H1 (cell line): Measurements from ENCODE around the gene FASTK. TPM values are rescaled to one million over a fixed set of nuclear protein-coding genes. Genes with fewer than 3 reads are reported as not detected.

ENCODE experiments used
- CTCF ChIA-PET: fragments of 300-600 bp; sonication (Branson Sonifier 250); formaldehyde crosslinking; loops from one replicate; lab custom pipeline; 2021; ENCODE audit not compliant: partially characterized antibody; lab: Charles Lee
- POLR2A ChIA-PET: fragments of 300-600 bp; sonication (Branson Sonifier 250); formaldehyde crosslinking; loops from one replicate; lab custom pipeline; 2021; ENCODE audit warnings: inconsistent platforms; ENCODE audit not compliant: partially characterized antibody; lab: Charles Lee
- DNase-seq, 2 experiments: peaks; one replicate each; pipeline versions ENCODE4 v3.0.0 to v3.0.0-alpha.2; 2010 to 2022; ENCODE audit warnings: low spot score in 2 of 2, low read depth in 1 of 2, mixed read lengths in 1 of 2
- FAIRE-seq: peaks from 2 replicates; lab custom pipeline; 2011; peaks lifted over from hg19 to GRCh38; lab: Jason Lieb, UNC
- H2AFZ ChIP-seq: 2 replicates; pipeline ENCODE4 v1.8.1; 2012; ENCODE audit warnings: low read length, inconsistent platforms
- H2AK5ac ChIP-seq: 2 replicates; pipeline ENCODE4 v1.6.1; 2013; ENCODE audit warnings: low read depth, low read length
- H2BK120ac ChIP-seq: replicated peaks from 2 replicates; pipeline ENCODE3; 2013; ENCODE audit warnings: low read depth, low read length, inconsistent platforms
- H2BK12ac ChIP-seq: 2 replicates; pipeline ENCODE4 v1.6.1; 2013; ENCODE audit warnings: low read depth, low read length
- H2BK15ac ChIP-seq: 2 replicates; pipeline ENCODE4 v1.6.1; 2013; ENCODE audit warnings: low read length
- H2BK20ac ChIP-seq: 2 replicates; pipeline ENCODE4 v1.6.1; 2013; ENCODE audit warnings: low read length
- H2BK5ac ChIP-seq: 2 replicates; pipeline ENCODE4 v1.6.1; 2013; ENCODE audit warnings: low read depth, low read length
- H3K14ac ChIP-seq: 2 replicates; pipeline ENCODE4 v1.6.1; 2013; ENCODE audit warnings: inconsistent platforms; ENCODE audit not compliant: insufficient read length
- H3K18ac ChIP-seq: 2 replicates; pipeline ENCODE4 v1.6.1; 2013; ENCODE audit warnings: low read length; ENCODE audit errors: extremely low read depth
- H3K23ac ChIP-seq: 2 replicates; pipeline ENCODE4 v1.6.1; 2013; ENCODE audit warnings: inconsistent platforms; ENCODE audit not compliant: insufficient read length
- H3K23me2 ChIP-seq: 2 replicates; pipeline ENCODE4 v1.6.1; 2013; ENCODE audit warnings: low read depth, low read length
- H3K27ac ChIP-seq: 2 replicates; pipeline ENCODE4 v1.6.1; 2011; ENCODE audit warnings: low read depth, low read length, inconsistent platforms
- H3K27me3 ChIP-seq, 4 experiments: replicated peaks in 1 of 4; 1 replicate in 1 of 4; 2 replicates in 3 of 4; pipeline versions ENCODE4 v1.6.1 to v1.8.1; 2011 to 2013; ENCODE audit warnings: low read length in 3 of 4, mild to moderate bottlenecking in 3 of 4, inconsistent platforms in 2 of 4, mixed read lengths in 2 of 4, moderate library complexity in 1 of 4; ENCODE audit not compliant: control insufficient read depth in 3 of 4, insufficient read depth in 3 of 4; ENCODE audit errors: extremely low read depth in 1 of 4
- H3K36me3 ChIP-seq, 4 experiments: 2 replicates each; pipeline versions ENCODE4 v1.6.1 to v1.8.1; 2011 to 2013; ENCODE audit warnings: mild to moderate bottlenecking in 4 of 4, low read length in 3 of 4, moderate library complexity in 2 of 4, control low read depth in 1 of 4, inconsistent platforms in 1 of 4; ENCODE audit not compliant: insufficient read depth in 4 of 4, control insufficient read depth in 2 of 4
- H3K4ac ChIP-seq: replicated peaks from 2 replicates; pipeline ENCODE3; 2013; ENCODE audit warnings: low read length, low read depth, mixed read lengths, inconsistent platforms; ENCODE audit not compliant: insufficient read length
- H3K4me1 ChIP-seq, 4 experiments: replicated peaks in 1 of 4; 1 replicate in 1 of 4; 2 replicates in 3 of 4; pipeline versions ENCODE4 v1.6.1 to v1.8.1; 2011 to 2013; ENCODE audit warnings: low read length in 3 of 4, inconsistent platforms in 2 of 4, mixed read lengths in 1 of 4; ENCODE audit not compliant: insufficient read depth in 4 of 4, control insufficient read depth in 3 of 4
- H3K4me2 ChIP-seq, 2 experiments: 2 replicates each; pipeline versions ENCODE4 v1.6.1 to v1.8.1; 2011 to 2013; ENCODE audit warnings: low read depth in 2 of 2, low read length in 2 of 2, control low read depth in 1 of 2, inconsistent platforms in 1 of 2, mild to moderate bottlenecking in 1 of 2; ENCODE audit not compliant: insufficient read depth in 1 of 2
- H3K4me3 ChIP-seq, 4 experiments: fragments of 200-600, 300-600 bp in 1 of 4; sonication (generic), shearing (Covaris generic), sonication (Bioruptor Twin) in 1 of 4; 2 replicates each; pipeline versions ENCODE4 v1.5.1 to v1.8.1; 2011 to 2016; ENCODE audit warnings: low read length in 4 of 4, low read depth in 3 of 4, control low read depth in 2 of 4, inconsistent platforms in 2 of 4, mild to moderate bottlenecking in 2 of 4, mixed read lengths in 1 of 4, moderate library complexity in 1 of 4; ENCODE audit not compliant: insufficient read depth in 2 of 4; ENCODE audit errors: extremely low read depth in 1 of 4
- H3K56ac ChIP-seq: replicated peaks from 2 replicates; pipeline ENCODE3; 2013; ENCODE audit warnings: low read depth, mild to moderate bottlenecking, mixed read lengths, low read length, inconsistent platforms; ENCODE audit not compliant: insufficient read length
- H3K79me1 ChIP-seq: 2 replicates; pipeline ENCODE4 v1.6.1; 2013; ENCODE audit warnings: low read depth, low read length, control low read depth
- H3K79me2 ChIP-seq, 2 experiments: 2 replicates each; pipeline versions ENCODE4 v1.6.1 to v1.8.1; 2012 to 2013; ENCODE audit warnings: low read length in 2 of 2, mild to moderate bottlenecking in 2 of 2, inconsistent platforms in 1 of 2; ENCODE audit not compliant: insufficient read depth in 2 of 2, control insufficient read depth in 1 of 2
- H3K9ac ChIP-seq, 4 experiments: replicated peaks in 1 of 4; 1 replicate in 1 of 4; 2 replicates in 3 of 4; pipeline versions ENCODE4 v1.6.1 to v1.8.1; 2011 to 2013; ENCODE audit warnings: low read depth in 3 of 4, low read length in 3 of 4, control low read depth in 2 of 4, mild to moderate bottlenecking in 2 of 4, moderate library complexity in 2 of 4, inconsistent platforms in 1 of 4; ENCODE audit errors: extremely low read depth in 1 of 4
- H3K9me3 ChIP-seq, 2 experiments: 2 replicates each; pipeline versions ENCODE4 v1.6.1 to v1.8.1; 2012 to 2013; ENCODE audit warnings: mild to moderate bottlenecking in 2 of 2, moderate library complexity in 2 of 2, control low read depth in 1 of 2, inconsistent platforms in 1 of 2, low read depth in 1 of 2, low read length in 1 of 2, mixed read lengths in 1 of 2; ENCODE audit not compliant: insufficient read depth in 2 of 2
- H4K20me1 ChIP-seq, 2 experiments: replicated peaks in 1 of 2; 2 replicates each; pipeline versions ENCODE3 to v1.8.1; 2011 to 2013; ENCODE audit warnings: inconsistent platforms in 2 of 2, low read length in 2 of 2, mild to moderate bottlenecking in 1 of 2; ENCODE audit not compliant: insufficient read depth in 2 of 2, control insufficient read depth in 1 of 2
- H4K5ac ChIP-seq: 2 replicates; pipeline ENCODE4 v1.6.1; 2013; ENCODE audit warnings: low read length, low read depth, mixed read lengths, inconsistent platforms; ENCODE audit not compliant: insufficient read length
- H4K8ac ChIP-seq: 2 replicates; pipeline ENCODE4 v1.8.0; 2013; ENCODE audit warnings: mild to moderate bottlenecking, moderate library complexity, low read length, inconsistent platforms; ENCODE audit not compliant: insufficient read depth; ENCODE audit errors: extremely low read depth
- H4K91ac ChIP-seq: replicated peaks from 2 replicates; pipeline ENCODE3; 2013; ENCODE audit warnings: low read length, mixed read lengths, inconsistent platforms; ENCODE audit not compliant: insufficient read length
- ATF3 ChIP-seq: IDR thresholded peaks from 2 replicates; pipeline ENCODE4 v1.6.1; 2011; ENCODE audit warnings: low read depth, mild to moderate bottlenecking, low read length; ENCODE audit not compliant: insufficient read depth
- BACH1 ChIP-seq: IDR thresholded peaks from 2 replicates; pipeline ENCODE4 v1.6.1; 2012; ENCODE audit warnings: low read length, improper control_type of control experiment
- CTCF ChIP-seq, 3 experiments: IDR thresholded peaks; 1 replicate in 2 of 3; 2 replicates in 1 of 3; pipeline versions ENCODE4 v1.5.1 to v1.6.1; 2011; ENCODE audit warnings: low read length in 3 of 3, mild to moderate bottlenecking in 3 of 3, inconsistent platforms in 2 of 3, low read depth in 1 of 3, moderate library complexity in 1 of 3; ENCODE audit not compliant: insufficient read depth in 1 of 3; ENCODE audit errors: control extremely low read depth in 1 of 3
- HDAC2 ChIP-seq, 2 experiments: fragments of 300-600 bp in 1 of 2; sonication (generic) in 1 of 2; IDR thresholded peaks; 2 replicates each; pipeline ENCODE4 v1.6.1; 2011 to 2012; ENCODE audit warnings: low read depth in 2 of 2, low read length in 2 of 2, mild to moderate bottlenecking in 2 of 2, moderate library complexity in 2 of 2, borderline replicate concordance in 1 of 2, inconsistent platforms in 1 of 2
- KDM1A ChIP-seq: fragments of 200-600, 300-600 bp; sonication (generic); IDR thresholded peaks from 2 replicates; pipeline ENCODE4 v1.7.1; 2016; ENCODE audit warnings: mild to moderate bottlenecking, low read length, borderline replicate concordance
- RAD21 ChIP-seq, 2 experiments: IDR thresholded peaks in 1 of 2; conservative IDR thresholded peaks in 1 of 2; 2 replicates each; pipeline ENCODE4 v1.6.1; 2011; ENCODE audit warnings: low read depth in 2 of 2, low read length in 2 of 2, improper control_type of control experiment in 1 of 2, inconsistent platforms in 1 of 2, mild to moderate bottlenecking in 1 of 2, moderate library complexity in 1 of 2
- TAF1 ChIP-seq: IDR thresholded peaks from 2 replicates; pipeline ENCODE4 v1.6.1; 2011; ENCODE audit warnings: mild to moderate bottlenecking, low read depth, low read length
- WGBS, 2 experiments: shearing (Covaris generic) in 1 of 2; methylation state at CpG; one replicate each; pipeline versions ENCODE4 v1.1.6 to v1.1.7; 2013 to 2015; ENCODE audit warnings: low lambda C conversion rate in 2 of 2, mixed read lengths in 2 of 2, inconsistent platforms in 1 of 2, low coverage in 1 of 2, missing lambda C conversion rate in 1 of 2; ENCODE audit not compliant: insufficient replicate concordance in 2 of 2, insufficient coverage in 1 of 2, insufficient read length in 1 of 2; ENCODE audit errors: extremely low coverage in 1 of 2, missing lambda C conversion rate in 1 of 2; 5-methylcytosine and 5-hydroxymethylcytosine counted together
- polyA plus RNA-seq, 7 experiments: library from polyadenylated mRNA; depleted of rRNA in 3 of 7; stranded (reverse) in 5 of 7; unstranded in 2 of 7; fragments of >200 nt in 5 of 7; fragments of 200-250 nt in 2 of 7; gene quantifications; 1 replicate in 5 of 7; 2 replicates in 1 of 7; 4 replicates in 1 of 7; pipeline versions ENCODE4 v1.2.1 to v1.2.3, GENCODE V29; 2011 to 2013; ENCODE audit warnings: missing spikeins in 2 of 7, mixed read lengths in 2 of 7
- total RNA-seq: library from RNA; stranded (reverse); fragmentation: NEBNext Ultra II Directional; extraction: Animal tissue kit (Norgen Biotek cat#: 25700); gene quantifications from 2 replicates; pipeline ENCODE4 v1.2.1, GENCODE V29; 2021

FASTK gene
- total and polyA plus RNA-seq, 2 of the 8 experiments (the other 6 are each of a cell fraction or from before 2014, with no cell fraction given) = 39.4 to 84.0 TPM

GRCh38 chr7:151051108-151051507, 29.5 kb downstream of the FASTK start:
- Histone ChIP-seq H3K9me3 (no peaks in the 10 kb centered on the region), H3K56ac (no peak overlapping the region), H3K27ac (no peak overlapping the region), H3K23ac (no peak overlapping the region), H3K4me3 (peak overlapping the region in 1 of 4 experiments; percentile 39; a peak in 2 of 8 replicates), H2AFZ (no peak overlapping the region), H3K4me1 (peaks cover 0 to 8% (median 5%) of the 10 kb centered on the region in 4 experiments; a peak in 3 of 7 replicates), H4K20me1 (peaks cover 2 to 14% of the 10 kb centered on the region in 2 experiments), H2BK12ac (no peak overlapping the region), H3K9ac (no peak overlapping the region), H3K18ac (no peak overlapping the region), H3K4me2 (peak overlapping the region; percentile 25 to 73; a peak in 3 of 4 replicates), H3K36me3 (no peaks in the 10 kb centered on the region), H4K5ac (no peak overlapping the region), H3K4ac (no peak overlapping the region), H3K23me2 (peaks cover 3% of the 10 kb centered on the region; the same call in 1 of the 2 replicates), H2AK5ac (no peak overlapping the region), H3K79me2 (no peaks in the 10 kb centered on the region), H3K14ac (no peak overlapping the region), H3K27me3 (peaks cover 4 to 33% (median 26%) of the 10 kb centered on the region in 4 experiments), H2BK20ac (no peak overlapping the region), H4K91ac (no peak overlapping the region), H3K79me1 (no peaks in the 10 kb centered on the region), H2BK5ac (no peak overlapping the region), H2BK120ac (no peak overlapping the region), H2BK15ac (no peak overlapping the region), H4K8ac (no peak overlapping the region)
- POLR2A ChIA-PET = interaction anchor here (0.5 to 1.6 kb wide), 6 partner anchors 9 to 212 kb away, joined by 3 to 6 read pairs (median 3); partner anchors contain the start of gene TMUB1
- FAIRE-seq (no peak), DNase-seq (peak in 1 of 2 experiments; percentile 92)
- CTCF ChIA-PET = interaction anchor here (0.6 to 3.6 kb wide), 12 partner anchors 12 to 88 kb away, joined by 3 to 14 read pairs (median 4); no protein-coding TSS in a partner anchor
- WGBS, 2 experiments = 5% methylated on average over 24 of the region's 50 CpGs; no CpG with 5 or more reads in 1 of the 2 experiments
- peak; percentile 60 to 74; a peak in 1 of 4 replicates for TF ChIP-seq HDAC2 (IDR thresholded peaks at IDR 0.05; ENCODE audit: borderline replicate concordance in 1 of 2, low read depth in 2 of 2, low read length in 2 of 2)
- no peak for TF ChIP-seq TAF1
- TF ChIP-seq RAD21 (IDR thresholded peaks at IDR 0.05 in 1 of 2, conservative IDR thresholded peaks at IDR 0.05 in 1 of 2; ENCODE audit: low read depth in 2 of 2, low read length in 2 of 2) = peak in 1 of 2 experiments; percentile 20; a peak in 1 of 4 replicates
- TF ChIP-seq ATF3 = no peak
- peak in 1 of 3 experiments; percentile 4; a peak in 1 of 4 replicates for TF ChIP-seq CTCF (IDR thresholded peaks at IDR 0.05; ENCODE audit: control extremely low read depth in 1 of 3, insufficient read depth in 1 of 3, low read depth in 1 of 3, low read length in 3 of 3)
- no peak for TF ChIP-seq BACH1
- TF ChIP-seq KDM1A = no peak
